NCI-H146 (cell line): ENCODE results near the gene CHKA.
A peak's percentile ranks its signal among the peaks of the same experiment; 100 is the strongest.

Experiments used
- DNase-seq: peaks from one replicate; lab custom pipeline; 2025; lab: John Stamatoyannopoulos, UW

The CHKA gene

GRCh38 chr11:68013611-68014156 lies 107.5 kb downstream of the CHKA start:
- no peak for DNase-seq

DNA sequence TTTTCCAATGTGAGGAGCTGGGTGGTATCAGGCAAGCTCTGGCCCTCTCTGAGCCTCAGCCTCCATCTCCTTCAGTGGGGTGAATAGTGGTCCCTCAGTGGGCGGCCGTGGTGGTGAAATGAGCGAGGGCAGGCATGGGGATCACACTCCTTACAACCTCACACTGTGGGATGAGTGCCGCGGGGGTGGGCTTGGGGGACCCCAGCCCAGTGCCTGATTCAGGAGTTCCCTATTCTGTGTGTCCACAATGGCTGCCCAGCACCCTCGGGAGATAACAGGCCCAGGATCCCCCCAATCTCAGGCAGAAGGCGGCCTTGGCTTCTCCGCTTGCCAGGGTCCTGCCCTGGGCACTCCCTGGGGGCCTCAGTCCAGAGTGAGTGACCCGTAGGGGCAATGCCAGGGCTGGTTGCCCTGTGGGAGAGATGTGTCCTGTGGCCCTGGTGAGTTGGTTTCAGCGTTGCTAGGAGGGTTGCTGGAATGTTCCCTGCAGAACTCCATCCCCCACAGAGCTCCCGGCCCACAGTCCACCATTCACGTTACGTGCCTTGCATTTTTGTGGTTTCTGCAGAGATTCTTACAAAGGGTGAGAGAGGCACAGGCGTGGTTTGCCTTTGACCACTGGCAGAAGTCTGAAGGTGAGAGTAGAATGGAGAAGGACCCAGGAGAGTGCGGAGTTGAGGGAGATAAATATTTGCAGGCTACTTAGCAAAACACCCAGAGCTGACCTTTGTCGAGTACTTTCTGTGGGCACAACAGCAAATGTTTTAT lies 108.2 kb downstream of the CHKA start:
- no peak for DNase-seq

- no peak for DNase-seq
These were observed 108.9 kb downstream of the CHKA start for GRCh38 chr11:68012044-68012842.

- DNase-seq, result no peak
These were observed 109.9 kb downstream of the CHKA start for GRCh38 chr11:68011051-68011943.

- no peak for DNase-seq
These were observed 110.8 kb downstream of the CHKA start, which contains the start of gene ALDH3B1 for GRCh38 chr11:68010090-68011041. Gene ALDH3B1, plus strand, starts transcription at chr11:68010327. Its CDS starts 4,971 bp downstream, at chr11:68015298.

DNA sequence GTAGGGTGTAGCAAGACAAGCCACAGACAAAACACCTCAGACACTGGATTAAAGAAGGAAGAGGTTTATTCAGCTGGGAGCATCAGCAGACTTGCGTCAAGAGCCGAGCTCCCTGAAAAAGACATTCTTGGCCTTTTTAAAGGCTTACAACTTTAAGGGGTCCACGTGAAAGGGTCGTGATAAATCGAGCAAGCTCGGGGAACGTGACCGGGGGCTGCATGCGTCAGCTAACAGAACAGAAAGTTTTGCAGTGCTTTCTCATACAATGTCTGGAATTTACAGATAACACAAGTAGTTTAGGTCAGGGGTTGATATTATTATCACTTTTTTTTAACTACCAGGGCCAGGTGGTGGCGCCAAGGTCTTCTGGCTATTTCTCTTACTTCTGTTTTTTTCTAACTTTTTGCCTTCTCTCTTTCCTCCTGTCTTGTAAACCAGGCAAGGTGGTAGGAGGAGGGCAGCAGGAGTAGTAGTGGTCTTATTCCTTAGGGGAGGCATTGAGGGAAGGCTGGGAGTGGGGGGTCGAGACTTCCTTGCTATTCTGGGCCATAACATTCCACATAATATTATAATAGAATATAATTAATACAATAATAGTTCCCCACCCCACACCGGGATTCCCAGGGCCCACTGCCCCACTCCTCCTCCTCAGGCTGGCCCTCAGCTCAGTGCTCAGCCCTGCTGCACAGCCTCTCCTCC lies 111.6 kb downstream of the CHKA start:
- DNase-seq, result no peak

GRCh38 chr11:68008381-68009337 lies 112.5 kb downstream of the CHKA start:
- DNase-seq, result peak; percentile 56

DNA sequence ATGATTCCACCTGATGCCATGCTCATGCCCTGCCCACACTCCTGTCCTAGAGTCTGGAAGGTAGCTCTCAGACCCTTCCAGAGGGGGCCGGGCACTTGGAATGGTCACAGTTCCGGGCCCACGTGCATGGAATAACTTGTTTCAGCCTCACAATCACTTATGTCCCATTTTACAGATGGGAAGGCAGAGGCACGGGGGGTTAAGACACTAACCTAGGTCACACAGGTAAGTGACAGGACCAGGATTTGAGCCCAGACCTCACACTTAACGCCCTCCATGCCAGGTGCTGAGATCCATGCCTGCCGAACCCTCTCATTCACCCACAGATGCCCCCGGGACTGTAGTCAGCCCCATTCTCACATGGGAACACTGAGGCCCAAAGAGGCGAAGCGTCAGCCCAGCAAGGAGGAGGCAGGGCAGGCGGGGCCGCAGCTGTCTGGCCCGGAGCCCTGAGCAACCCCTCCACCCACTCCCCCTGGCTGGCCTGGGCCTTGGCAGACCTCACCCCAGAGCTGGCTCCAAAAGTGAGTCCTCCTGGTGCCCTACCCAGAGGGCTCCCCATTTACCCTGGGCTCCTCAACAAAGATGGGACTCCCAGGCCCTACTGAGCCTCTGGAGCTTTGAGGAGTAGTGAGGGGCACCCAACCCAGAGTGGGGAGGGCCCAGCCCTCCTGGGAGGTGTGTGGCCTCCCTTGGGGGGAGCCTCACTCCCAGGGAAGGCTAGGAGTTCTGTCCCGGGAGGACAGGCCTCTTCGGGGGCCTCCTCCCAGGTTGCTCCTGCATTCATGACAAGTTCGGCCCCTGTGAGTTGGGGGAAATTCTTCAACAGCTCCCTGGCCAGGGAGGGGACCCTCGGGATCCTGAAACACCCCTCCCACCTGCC lies 113.4 kb downstream of the CHKA start:
- DNase-seq, result no peak

DNA sequence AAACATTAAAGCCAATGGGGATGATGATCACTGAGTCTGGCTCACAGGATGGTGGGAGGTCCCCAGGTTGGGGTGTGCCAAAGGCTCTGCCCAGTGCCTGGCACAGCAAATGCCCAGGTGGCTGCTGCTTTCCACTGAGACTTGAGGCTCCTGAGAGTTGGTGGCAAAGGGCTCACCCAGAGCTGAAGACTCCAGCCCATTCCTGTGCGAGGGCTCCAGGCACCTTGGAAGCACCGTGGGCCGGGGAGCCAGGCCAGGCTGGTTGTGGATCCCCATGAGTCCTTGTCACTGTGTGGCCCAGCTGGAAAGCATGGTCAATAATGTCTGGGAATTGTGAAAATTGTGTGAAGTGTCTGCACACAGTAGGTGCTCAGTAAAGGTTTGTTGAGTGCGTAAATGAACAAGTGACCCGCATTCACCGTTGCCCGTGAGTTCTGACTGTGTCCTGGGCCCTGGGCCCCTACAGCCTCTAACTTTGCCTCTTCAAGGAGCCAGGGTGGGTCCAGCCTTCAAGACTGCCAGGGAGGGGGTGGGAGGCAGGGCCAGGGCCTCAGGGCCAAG lies 114.5 kb downstream of the CHKA start:
- DNase-seq, result no peak

GRCh38 chr11:68004551-68005335 lies 116.4 kb downstream of the CHKA start:
- DNase-seq, result peak; percentile 82

DNA sequence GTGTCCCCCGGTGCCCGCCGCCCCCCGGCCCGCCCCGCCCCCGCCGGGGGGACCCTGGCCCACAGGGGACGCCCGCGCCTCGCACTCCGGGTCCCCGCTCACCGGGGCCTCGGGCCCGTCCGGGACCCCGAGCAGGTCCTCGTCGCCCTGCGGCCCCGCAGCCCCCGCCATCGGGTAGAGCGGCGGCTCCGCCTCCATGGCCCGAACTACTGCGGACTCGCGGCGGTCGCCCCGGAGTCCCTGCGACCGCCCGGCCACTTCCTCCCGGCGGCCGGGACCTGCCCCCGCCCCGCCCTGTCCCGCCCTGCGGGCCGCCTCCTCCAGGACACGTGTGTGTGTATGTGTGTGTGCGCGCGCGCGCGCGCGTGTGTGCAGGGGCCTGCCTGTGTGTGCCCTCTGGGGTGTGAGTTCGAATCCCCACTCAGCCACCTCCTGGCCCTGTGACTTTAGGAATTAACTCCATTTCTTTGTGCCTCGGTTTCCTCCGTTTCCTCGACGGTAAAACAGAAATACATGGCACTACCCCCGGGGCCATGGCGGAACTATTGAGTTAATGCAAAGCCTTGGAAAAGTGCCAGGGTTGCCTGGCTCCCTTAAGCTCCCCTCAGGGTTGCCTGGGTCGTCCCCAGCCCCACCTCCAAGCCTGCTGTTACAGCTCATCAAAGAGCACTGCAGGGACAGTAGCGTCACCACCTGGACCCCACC lies 117.2 kb downstream of the CHKA start, which contains the start of gene UNC93B1:
UNC93B1 (minus strand) TSS at position 252 of the 705 bp plus-strand sequence; CDS start at position 198, 54 bp downstream.
- DNase-seq, result peak; percentile 87

GRCh38 chr11:68002938-68003845 lies 118.0 kb downstream of the CHKA start:
- peak; percentile 58 for DNase-seq
